ENCODE measurements around the gene NMNAT3.
A peak's percentile ranks its signal among the peaks of the same experiment; 100 is the strongest.

NMNAT3 gene

GRCh38 chr3:139532976-139533375 is 144.8 kb downstream of the NMNAT3 start:
- in situ Hi-C loops (cut with MboI; ENCODE audit: low pct_unique_long_range_greater_than_20kb, low sequenced_read_pairs): no loop called here
- no peak for DNase-seq

DNA sequence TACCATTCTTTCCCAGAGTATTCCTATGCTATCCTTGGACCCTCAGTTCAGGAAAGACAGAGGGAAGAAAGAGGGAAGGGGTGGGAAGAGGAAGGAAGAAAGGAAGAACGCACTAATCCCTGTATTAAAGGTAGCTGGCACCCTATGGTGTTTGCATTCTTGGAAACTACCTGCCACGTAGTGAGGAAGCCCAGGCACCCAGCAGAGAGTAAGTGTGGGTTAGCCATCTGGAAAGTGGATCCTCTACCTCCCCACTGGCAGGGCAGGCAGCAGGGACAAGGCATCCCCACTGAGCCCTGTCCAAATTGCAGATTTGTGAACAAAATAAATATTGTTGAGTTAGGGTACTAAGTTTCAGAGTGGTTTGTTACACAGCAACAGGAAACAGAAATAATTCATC is 147.1 kb downstream of the NMNAT3 start:
- in situ Hi-C loops (cut with MboI; ENCODE audit: low pct_unique_long_range_greater_than_20kb, low sequenced_read_pairs): no loop called here
- no peak for DNase-seq

- in situ Hi-C loops (cut with MboI; ENCODE audit: low pct_unique_long_range_greater_than_20kb, low sequenced_read_pairs): no loop called here
- no peak for DNase-seq
Measured at GRCh38 chr3:139529662-139530061, 148.1 kb downstream of the NMNAT3 start.

GRCh38 chr3:139528924-139529323 is 148.8 kb downstream of the NMNAT3 start:
- in situ Hi-C loops (cut with MboI; ENCODE audit: low pct_unique_long_range_greater_than_20kb, low sequenced_read_pairs): no loop called here

GRCh38 chr3:139528281-139528680 is 149.5 kb downstream of the NMNAT3 start:
- in situ Hi-C loops (cut with MboI; ENCODE audit: low pct_unique_long_range_greater_than_20kb, low sequenced_read_pairs): no loop called here
- DNase-seq: no peak

More at GRCh38 chr3:139528924-139529323, 148.8 kb downstream of the NMNAT3 start:
- DNase-seq: no peak

DNA sequence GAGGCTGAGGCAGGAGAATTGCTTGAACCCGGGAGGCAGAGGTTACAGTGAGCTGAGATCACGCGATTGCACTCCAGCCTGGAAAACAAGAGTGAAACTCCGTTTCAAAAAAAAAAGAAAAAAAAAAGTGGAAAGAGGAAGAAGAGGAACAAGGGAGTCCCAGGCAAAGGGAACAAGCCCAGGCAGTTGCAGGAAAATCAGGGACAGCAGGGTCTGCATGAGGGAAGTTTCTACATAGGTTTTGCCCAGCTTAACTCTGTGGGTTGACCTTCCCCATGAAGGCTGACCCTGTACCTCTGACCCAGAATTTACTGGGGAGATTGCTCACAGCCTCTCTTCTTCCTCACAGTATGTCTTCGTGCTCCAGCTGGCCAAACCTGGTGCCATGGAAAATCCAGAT is 150.5 kb downstream of the NMNAT3 start:
- DNase-seq: no peak
- in situ Hi-C loops (cut with MboI; ENCODE audit: low pct_unique_long_range_greater_than_20kb, low sequenced_read_pairs): no loop called here

GRCh38 chr3:139526146-139526545 is 151.6 kb downstream of the NMNAT3 start:
- in situ Hi-C loops (cut with MboI; ENCODE audit: low pct_unique_long_range_greater_than_20kb, low sequenced_read_pairs): no loop called here
- no peak for DNase-seq

DNA sequence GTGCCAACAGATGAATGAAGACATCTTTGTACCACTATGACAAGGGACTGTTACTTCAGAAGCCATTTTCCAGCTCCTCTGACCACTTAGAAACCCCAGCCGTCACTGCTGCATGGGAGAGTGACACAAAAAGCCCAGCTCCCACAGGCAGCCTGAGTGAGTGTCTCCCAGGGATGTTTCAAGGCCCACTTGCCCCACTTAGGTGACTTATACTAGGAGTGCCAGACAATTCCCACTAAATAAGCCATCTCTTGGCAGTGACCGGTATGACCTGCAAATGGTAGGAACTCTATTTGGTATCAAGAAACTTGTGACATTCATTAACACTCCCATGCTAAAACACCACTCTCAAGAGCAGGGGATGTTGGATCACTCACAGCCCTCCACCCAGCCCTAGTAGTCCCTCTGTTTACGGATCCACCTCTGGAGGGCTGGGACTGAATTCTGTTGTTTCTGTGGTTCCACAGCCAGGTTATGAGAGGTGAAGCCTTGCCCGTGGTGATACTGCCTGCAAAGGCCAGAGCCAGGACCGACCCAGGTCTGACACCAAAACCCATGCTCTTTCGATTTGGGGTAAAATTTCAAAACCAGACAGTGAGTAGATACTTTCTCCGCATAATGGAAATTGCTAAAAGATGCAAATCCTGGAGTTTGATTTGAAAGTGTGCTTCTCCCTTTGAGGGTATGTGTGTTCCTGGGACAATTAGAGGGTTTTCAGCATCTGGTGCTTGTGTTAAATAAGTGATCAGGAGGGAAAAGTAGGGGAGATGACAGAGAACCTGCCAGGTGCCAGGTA is 152.7 kb downstream of the NMNAT3 start:
- in situ Hi-C loops (cut with MboI; ENCODE audit: low pct_unique_long_range_greater_than_20kb, low sequenced_read_pairs): no loop called here
- no peak for DNase-seq

DNA sequence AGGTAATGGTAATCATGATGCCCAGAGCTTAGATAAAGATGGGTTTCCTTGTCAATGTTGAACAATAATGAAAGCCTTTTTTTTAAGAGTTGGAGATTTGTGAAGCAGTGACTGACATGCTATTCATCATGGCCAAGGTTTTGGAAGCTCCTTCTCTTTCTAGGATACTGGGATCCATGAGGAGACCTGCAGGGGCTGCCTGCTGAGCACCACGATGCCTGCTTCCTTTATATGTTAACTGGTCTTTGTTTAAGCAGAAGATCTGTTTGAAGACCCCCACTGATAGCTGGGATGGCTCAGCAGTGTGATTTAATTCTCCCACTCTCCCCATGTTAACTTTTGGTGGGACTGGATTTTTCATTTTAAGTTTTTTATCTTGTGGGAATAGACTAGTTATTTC is 154.1 kb downstream of the NMNAT3 start:
- in situ Hi-C loops (cut with MboI; ENCODE audit: low pct_unique_long_range_greater_than_20kb, low sequenced_read_pairs): no loop called here
- DNase-seq: no peak

- in situ Hi-C loops (cut with MboI; ENCODE audit: low pct_unique_long_range_greater_than_20kb, low sequenced_read_pairs): no loop called here
- no peak for DNase-seq
Measured at GRCh38 chr3:139523166-139523565, 154.6 kb downstream of the NMNAT3 start.

- in situ Hi-C loops (cut with MboI; ENCODE audit: low pct_unique_long_range_greater_than_20kb, low sequenced_read_pairs): no loop called here
- DNase-seq: no peak
Measured at GRCh38 chr3:139522421-139522820, 155.4 kb downstream of the NMNAT3 start.

GRCh38 chr3:139521816-139522215 is 156.0 kb downstream of the NMNAT3 start:
- DNase-seq: no peak
- in situ Hi-C loops (cut with MboI; ENCODE audit: low pct_unique_long_range_greater_than_20kb, low sequenced_read_pairs): no loop called here

- no peak for DNase-seq
- in situ Hi-C loops (cut with MboI; ENCODE audit: low pct_unique_long_range_greater_than_20kb, low sequenced_read_pairs): no loop called here
Measured at GRCh38 chr3:139521144-139521543, 156.6 kb downstream of the NMNAT3 start.

- in situ Hi-C loops (cut with MboI; ENCODE audit: low pct_unique_long_range_greater_than_20kb, low sequenced_read_pairs): no loop called here
- DNase-seq: peak; percentile 33
Measured at GRCh38 chr3:139519998-139520737, 157.6 kb downstream of the NMNAT3 start.

GRCh38 chr3:139518926-139519842 is 158.6 kb downstream of the NMNAT3 start:
- in situ Hi-C loops (cut with MboI; ENCODE audit: low pct_unique_long_range_greater_than_20kb, low sequenced_read_pairs): no loop called here
- no peak for DNase-seq

- DNase-seq: no peak
- in situ Hi-C loops (cut with MboI; ENCODE audit: low pct_unique_long_range_greater_than_20kb, low sequenced_read_pairs): no loop called here
Measured at GRCh38 chr3:139518306-139518705, 159.5 kb downstream of the NMNAT3 start.

GRCh38 chr3:139517321-139518065 is 160.3 kb downstream of the NMNAT3 start:
- no peak for DNase-seq
- in situ Hi-C loops (cut with MboI; ENCODE audit: low pct_unique_long_range_greater_than_20kb, low sequenced_read_pairs): no loop called here

DNA sequence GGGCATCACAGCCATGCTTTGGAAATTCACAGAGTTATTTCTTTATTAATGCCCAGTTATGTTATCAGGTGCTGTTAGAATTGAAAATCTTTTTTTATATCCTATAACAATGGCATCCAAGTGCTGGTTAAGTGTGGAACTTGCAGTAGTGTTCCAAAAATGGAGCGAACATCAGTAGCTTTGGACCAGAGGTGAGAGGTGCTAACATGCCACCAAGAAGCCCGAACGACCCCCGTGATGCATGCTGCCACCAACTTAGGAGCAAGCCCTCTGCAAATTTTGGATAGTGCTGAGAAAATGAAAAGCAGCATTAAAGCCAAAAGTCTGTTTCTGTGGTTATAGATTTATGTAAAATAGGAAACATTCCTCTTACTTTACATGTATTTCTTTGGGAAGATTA is 163.0 kb downstream of the NMNAT3 start:
- in situ Hi-C loops (cut with MboI; ENCODE audit: low pct_unique_long_range_greater_than_20kb, low sequenced_read_pairs): no loop called here
- no peak for DNase-seq

Measured in KBM-7 (cell line).